SK-N-SH (cell line): ENCODE results near the gene PDZK1IP1. TPM values are rescaled to one million over a fixed set of nuclear protein-coding genes. Genes with fewer than 3 reads are reported as not detected.

Experiments used
- polyA plus RNA-seq, 3 experiments: library from polyadenylated mRNA; depleted of rRNA; stranded (reverse); fragments of >200 nt; gene quantifications; 2 replicates each; pipeline ENCODE4 v1.2.3, GENCODE V29; 2012

The PDZK1IP1 gene
- polyA plus RNA-seq, 1 of the 3 experiments (the other 2 are of a cell fraction): not detected

Other genes starting within 250 kb of the PDZK1IP1 start
- not detected in 2 replicates for gene CYP4A11, start 248.6 kb downstream of the PDZK1IP1 start, polyA plus RNA-seq (2012; rRNA removed)
- 0.67 and 0.88 TPM in 2 replicates for gene CYP4X1, start 166.4 kb downstream of the PDZK1IP1 start, polyA plus RNA-seq (2012; rRNA removed)
- gene CYP4Z1, start 122.8 kb downstream of the PDZK1IP1 start, polyA plus RNA-seq (2012; rRNA removed): not detected in 2 replicates
- not detected in 2 replicates for gene CYP4A22, start 52.6 kb downstream of the PDZK1IP1 start, polyA plus RNA-seq (2012; rRNA removed)
- gene TAL1, start 42.2 kb upstream of the PDZK1IP1 start, polyA plus RNA-seq (2012; rRNA removed): not detected in 2 replicates
- 4.9 and 5.8 TPM in 2 replicates for gene STIL, start 124.1 kb upstream of the PDZK1IP1 start, polyA plus RNA-seq (2012; rRNA removed)
- gene CMPK1, start 143.8 kb upstream of the PDZK1IP1 start, polyA plus RNA-seq (2012; rRNA removed): 17.5 and 25.1 TPM in 2 replicates
- not detected in 2 replicates for gene FOXE3, start 226.2 kb upstream of the PDZK1IP1 start, polyA plus RNA-seq (2012; rRNA removed)
- not detected in 2 replicates for gene FOXD2, start 248.0 kb upstream of the PDZK1IP1 start, polyA plus RNA-seq (2012; rRNA removed)